AG04450 (cell line): ENCODE data around the gene ISYNA1. TPM values are rescaled to one million over a fixed set of nuclear protein-coding genes. Genes with fewer than 3 reads are reported as not detected.
A peak's percentile ranks its signal among the peaks of the same experiment; 100 is the strongest.

Experiments used
- CTCF ChIA-PET: fragments of 300-600, 350-600 bp; formaldehyde crosslinking; extraction: SDS; loops from one replicate; lab custom pipeline; 2022; ENCODE audit warnings: antibody characterized with exemption, inconsistent platforms; lab: Charles Lee
- POLR2A ChIA-PET: fragments of 350-600 bp; formaldehyde crosslinking; extraction: SDS; loops from one replicate; lab custom pipeline; 2021; ENCODE audit warnings: antibody characterized with exemption, inconsistent platforms; lab: Yijun Ruan, JAX
- DNase-seq: peaks from one replicate; pipeline ENCODE4 v3.0.0-alpha.2; 2011; ENCODE audit warnings: low read depth, low spot score
- H3K27ac ChIP-seq: one replicate; pipeline ENCODE4 v1.5.1; 2012; ENCODE audit warnings: low read depth, low read length, control low read depth
- H3K27me3 ChIP-seq: one replicate; pipeline ENCODE4 v1.6.0; 2012; ENCODE audit warnings: low read length; ENCODE audit not compliant: control insufficient read depth, insufficient read depth
- H3K4me3 ChIP-seq: 2 replicates; pipeline ENCODE4 v1.5.1; 2011; ENCODE audit warnings: mild to moderate bottlenecking, low read depth, low read length, control low read depth
- H3K9me3 ChIP-seq: 2 replicates; pipeline ENCODE4 v1.5.1; 2012; ENCODE audit warnings: low read length; ENCODE audit not compliant: control insufficient read depth, insufficient read depth
- CTCF ChIP-seq: IDR thresholded peaks from 2 replicates; pipeline ENCODE4 v1.5.1; 2011; ENCODE audit warnings: low read depth, low read length, control low read depth, inconsistent platforms
- polyA plus RNA-seq: library from polyadenylated mRNA; depleted of rRNA; stranded (reverse); fragments of >200 nt; gene quantifications from 2 replicates; pipeline ENCODE4 v1.2.3, GENCODE V29; 2011

ISYNA1 gene
- polyA plus RNA-seq, 1 experiment, result 13.3 TPM

GRCh38 chr19:18457483-18458331, 19.8 kb upstream of the ISYNA1 start:
- ChIA-PET CTCF (no interaction called here), POLR2A (no interaction called here)
- H3K9me3 ChIP-seq, result peaks cover 8% of the 10 kb centered on the region
- no peak for DNase-seq
- no peaks in the 10 kb centered on the region for H3K27me3 ChIP-seq
- no peak overlapping the region for H3K27ac ChIP-seq
- no peak for TF ChIP-seq CTCF
- no peak overlapping the region for H3K4me3 ChIP-seq

- no peak overlapping the region for H3K4me3 ChIP-seq
- no peaks in the 10 kb centered on the region for H3K27me3 ChIP-seq
- ChIA-PET CTCF (interaction anchor here (0.6 kb wide), 1 partner anchor 116 kb away, joined by 4 read pairs; no protein-coding TSS in a partner anchor), POLR2A (no interaction called here)
- peaks cover 8% of the 10 kb centered on the region for H3K9me3 ChIP-seq
- no peak overlapping the region for H3K27ac ChIP-seq
- no peak for DNase-seq
- no peak for TF ChIP-seq CTCF
Observed at GRCh38 chr19:18456974-18457373, 19.0 kb upstream of the ISYNA1 start.

- ChIA-PET POLR2A (no interaction called here), CTCF (no interaction called here)
- H3K4me3 ChIP-seq, result no peak overlapping the region
- no peak for DNase-seq
- no peaks in the 10 kb centered on the region for H3K27me3 ChIP-seq
- H3K9me3 ChIP-seq, result peaks cover 8% of the 10 kb centered on the region
- TF ChIP-seq CTCF, result no peak
- H3K27ac ChIP-seq, result no peak overlapping the region
Observed at GRCh38 chr19:18456279-18456678, 18.3 kb upstream of the ISYNA1 start.

- Histone ChIP-seq H3K27me3 (no peaks in the 10 kb centered on the region), H3K4me3 (no peak overlapping the region), H3K9me3 (no peaks in the 10 kb centered on the region), H3K27ac (peak overlapping the region; percentile 2)
- CTCF ChIA-PET, result interaction anchor here (0.7 to 1.4 kb wide), 3 partner anchors 8 to 393 kb away, joined by 3 to 4 read pairs (median 4); no protein-coding TSS in a partner anchor
- POLR2A ChIA-PET, result interaction anchor here (1.1 kb wide), 1 partner anchor 118 kb away, joined by 4 read pairs; the partner anchor contains the start of gene UBA52
- no peak for TF ChIP-seq CTCF
- DNase-seq, result no peak
Observed at GRCh38 chr19:18453269-18454024, 15.5 kb upstream of the ISYNA1 start.

GRCh38 chr19:18452386-18452785, 14.5 kb upstream of the ISYNA1 start:
- no peak for TF ChIP-seq CTCF
- Histone ChIP-seq H3K9me3 (no peaks in the 10 kb centered on the region), H3K27me3 (no peaks in the 10 kb centered on the region), H3K4me3 (no peak overlapping the region), H3K27ac (peak overlapping the region; percentile 39)
- ChIA-PET POLR2A (no interaction called here), CTCF (interaction anchor here (1.0 to 2.4 kb wide), 3 partner anchors 10 to 395 kb away, joined by 3 to 32 read pairs (median 12); no protein-coding TSS in a partner anchor)
- no peak for DNase-seq
